ENCODE measurements around the gene ATXN2. TPM values are rescaled to one million over a fixed set of nuclear protein-coding genes. Genes with fewer than 3 reads are reported as not detected.

ATXN2 gene
- polyA plus RNA-seq, 3 donors, result 62.4 to 87.5 (median 75.6) TPM

GRCh38 chr12:111414711-111415252, 184.3 kb downstream of the ATXN2 start:
- DNase-seq (ENCODE audit: extremely low read depth in 1 of 11, low read depth in 9 of 11, low spot score in 4 of 11), result no peak

- no peak for DNase-seq (ENCODE audit: extremely low read depth in 1 of 11, low read depth in 9 of 11, low spot score in 4 of 11)
Measured at GRCh38 chr12:111413442-111414086, 185.6 kb downstream of the ATXN2 start.

- no peak for DNase-seq (ENCODE audit: extremely low read depth in 1 of 11, low read depth in 9 of 11, low spot score in 4 of 11)
Measured at GRCh38 chr12:111412830-111413441, 186.2 kb downstream of the ATXN2 start.

GRCh38 chr12:111412007-111412829, 186.9 kb downstream of the ATXN2 start:
- DNase-seq (ENCODE audit: extremely low read depth in 1 of 11, low read depth in 9 of 11, low spot score in 4 of 11), result no peak

- DNase-seq (ENCODE audit: extremely low read depth in 1 of 11, low read depth in 9 of 11, low spot score in 4 of 11), result no peak
Measured at GRCh38 chr12:111411185-111411764, 187.8 kb downstream of the ATXN2 start.

- no peak for DNase-seq (ENCODE audit: extremely low read depth in 1 of 11, low read depth in 9 of 11, low spot score in 4 of 11)
Measured at GRCh38 chr12:111410431-111411184, 188.5 kb downstream of the ATXN2 start.

GRCh38 chr12:111409780-111410430, 189.2 kb downstream of the ATXN2 start:
- no peak for DNase-seq (ENCODE audit: extremely low read depth in 1 of 11, low read depth in 9 of 11, low spot score in 4 of 11)

GRCh38 chr12:111409403-111409779, 189.7 kb downstream of the ATXN2 start:
- no peak for DNase-seq (ENCODE audit: extremely low read depth in 1 of 11, low read depth in 9 of 11, low spot score in 4 of 11)

GRCh38 chr12:111408686-111409402, 190.3 kb downstream of the ATXN2 start:
- no peak for DNase-seq (ENCODE audit: extremely low read depth in 1 of 11, low read depth in 9 of 11, low spot score in 4 of 11)

GRCh38 chr12:111408116-111408440, 191.0 kb downstream of the ATXN2 start:
- no peak for DNase-seq (ENCODE audit: extremely low read depth in 1 of 11, low read depth in 9 of 11, low spot score in 4 of 11)

- DNase-seq (ENCODE audit: extremely low read depth in 1 of 11, low read depth in 9 of 11, low spot score in 4 of 11), result no peak
Measured at GRCh38 chr12:111407377-111408115, 191.6 kb downstream of the ATXN2 start.

- DNase-seq (ENCODE audit: extremely low read depth in 1 of 11, low read depth in 9 of 11, low spot score in 4 of 11), result no peak
Measured at GRCh38 chr12:111406474-111407376, 192.4 kb downstream of the ATXN2 start.

- no peak for DNase-seq (ENCODE audit: extremely low read depth in 1 of 11, low read depth in 9 of 11, low spot score in 4 of 11)
Measured at GRCh38 chr12:111405859-111406473, 193.1 kb downstream of the ATXN2 start, which contains the start of gene SH2B3. Gene SH2B3 (plus strand): TSS chr12:111405923. CDS start chr12:111418146, 12,223 bp downstream.

- peak in 10 of 11 donors; percentile 73 to 86 (median 80) for DNase-seq (ENCODE audit: extremely low read depth in 1 of 11, low read depth in 9 of 11, low spot score in 4 of 11)
Measured at GRCh38 chr12:111405149-111405858, 193.8 kb downstream of the ATXN2 start.
